GM12892 (cell line): Measurements from ENCODE around the gene MVK.

Experiments used
- POLR2A ChIP-seq: IDR thresholded peaks from 2 replicates; pipeline ENCODE4 v1.6.1; 2011; ENCODE audit warnings: low read depth, low read length, control low read depth
- POLR2AphosphoS5 ChIP-seq: IDR thresholded peaks from 2 replicates; pipeline ENCODE4 v1.6.1; 2011; ENCODE audit warnings: low read depth, low read length, control low read depth
- TAF1 ChIP-seq: IDR thresholded peaks from 2 replicates; pipeline ENCODE4 v1.6.1; 2011; ENCODE audit warnings: low read depth, mild to moderate bottlenecking, control low read depth, low read length, borderline replicate concordance

GRCh38 chr12:109535231-109535862 is 38.2 kb upstream of the MVK start:
- no peak for TF ChIP-seq POLR2A
- no peak for TF ChIP-seq POLR2AphosphoS5
- TF ChIP-seq TAF1 = no peak
